Mesendoderm (in vitro differentiated cells): ENCODE results near the gene CPT1B.

Source experiments
- DNase-seq: peaks from one replicate; pipeline ENCODE4 v3.0.0; 2013
- H2AK5ac ChIP-seq: 2 replicates; pipeline ENCODE4 v1.6.1; 2013; ENCODE audit warnings: low read length, inconsistent platforms
- H2BK120ac ChIP-seq: 2 replicates; pipeline ENCODE4 v1.6.1; 2013; ENCODE audit warnings: low read depth, mild to moderate bottlenecking, low read length, moderate library complexity, mixed read lengths
- H2BK15ac ChIP-seq: replicated peaks from 2 replicates; pipeline ENCODE4 v1.6.1; 2013; ENCODE audit warnings: low read depth, mild to moderate bottlenecking, moderate library complexity
- H2BK5ac ChIP-seq: 2 replicates; pipeline ENCODE4 v1.6.1; 2013; ENCODE audit warnings: low read length, inconsistent platforms
- H3K18ac ChIP-seq: 2 replicates; pipeline ENCODE4 v1.6.1; 2013; ENCODE audit warnings: mild to moderate bottlenecking, low read length, mixed read lengths
- H3K23ac ChIP-seq: one replicate; pipeline ENCODE4 v1.6.1; 2013; ENCODE audit warnings: low read length
- H3K27ac ChIP-seq: 2 replicates; pipeline ENCODE4 v1.5.1; 2013; ENCODE audit warnings: low read depth, mild to moderate bottlenecking, inconsistent platforms, low read length, moderate library complexity
- H3K27me3 ChIP-seq: 2 replicates; pipeline ENCODE4 v1.6.1; 2013; ENCODE audit warnings: low read length, control low read depth, mild to moderate bottlenecking, inconsistent platforms; ENCODE audit not compliant: insufficient read depth, poor library complexity
- H3K36me3 ChIP-seq: 2 replicates; pipeline ENCODE4 v1.6.1; 2013; ENCODE audit warnings: low read length, inconsistent platforms; ENCODE audit not compliant: control insufficient read depth, insufficient read depth
- H3K4ac ChIP-seq: one replicate; pipeline ENCODE4 v1.6.1; 2013; ENCODE audit warnings: low read depth, mild to moderate bottlenecking, low read length, moderate library complexity
- H3K4me1 ChIP-seq: 2 replicates; pipeline ENCODE4 v1.6.1; 2013; ENCODE audit warnings: low read depth, low read length, inconsistent platforms; ENCODE audit not compliant: control insufficient read depth
- H3K4me2 ChIP-seq: 2 replicates; pipeline ENCODE4 v1.6.1; 2013; ENCODE audit warnings: low read length
- H3K4me3 ChIP-seq: 2 replicates; pipeline ENCODE4 v1.5.1; 2013; ENCODE audit warnings: mild to moderate bottlenecking, low read length
- H3K56ac ChIP-seq: one replicate; pipeline ENCODE4 v1.6.1; 2013; ENCODE audit warnings: low read length
- H3K79me1 ChIP-seq: 2 replicates; pipeline ENCODE4 v1.6.1; 2013; ENCODE audit warnings: low read length, inconsistent platforms
- H3K79me2 ChIP-seq: 2 replicates; pipeline ENCODE4 v1.6.1; 2013; ENCODE audit warnings: mild to moderate bottlenecking, low read length; ENCODE audit not compliant: control insufficient read depth, insufficient read depth
- H3K9ac ChIP-seq: 2 replicates; pipeline ENCODE4 v1.6.1; 2013; ENCODE audit warnings: low read length, inconsistent platforms
- H4K5ac ChIP-seq: one replicate; pipeline ENCODE4 v1.6.1; 2013; ENCODE audit warnings: low read length
- H4K8ac ChIP-seq: one replicate; pipeline ENCODE4 v1.6.1; 2013; ENCODE audit warnings: low read depth, mild to moderate bottlenecking, control low read depth, low read length, moderate library complexity
- WGBS: extraction: QIAGEN DNeasy Blood & Tissue Kit; methylation state at CpG from one replicate; pipeline ENCODE4 v1.1.7; 2013; ENCODE audit warnings: low lambda C conversion rate, missing lambda C conversion rate; ENCODE audit not compliant: insufficient coverage; ENCODE audit errors: extremely low coverage; 5-methylcytosine and 5-hydroxymethylcytosine counted together

CPT1B gene

DNA sequence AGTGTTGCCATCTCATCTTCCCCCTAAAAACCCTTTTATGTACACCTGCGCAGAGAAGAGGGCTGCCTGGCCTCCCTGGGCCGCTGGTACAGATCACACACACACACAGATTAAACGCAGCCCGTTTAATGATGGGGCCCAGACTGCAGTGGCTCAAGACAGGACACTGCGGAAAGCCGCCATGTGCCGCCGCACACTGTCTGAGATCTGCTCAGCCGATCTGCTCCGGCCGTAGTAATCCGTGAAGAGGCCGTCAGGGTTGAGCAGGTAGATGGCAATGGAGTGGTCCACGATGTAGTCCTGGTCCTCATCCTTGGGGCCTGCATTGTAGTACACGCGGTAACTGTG lies 54.8 kb downstream of the CPT1B start:
- Histone ChIP-seq H3K56ac (no peak overlapping the region), H4K8ac (no peak overlapping the region), H2BK15ac (no peak overlapping the region), H4K5ac (no peak overlapping the region), H3K36me3 (peaks cover 3% of the 10 kb centered on the region), H3K23ac (no peak overlapping the region), H3K18ac (no peak overlapping the region), H3K4ac (no peak overlapping the region), H2BK5ac (no peak overlapping the region), H2BK120ac (no peak overlapping the region), H2AK5ac (no peak overlapping the region), H3K79me1 (no peaks in the 10 kb centered on the region), H3K27ac (no peak overlapping the region), H3K4me3 (no peak overlapping the region), H3K79me2 (no peaks in the 10 kb centered on the region), H3K27me3 (no peaks in the 10 kb centered on the region), H3K4me2 (no peak overlapping the region), H3K4me1 (peaks cover 2% of the 10 kb centered on the region), H3K9ac (no peak overlapping the region)
- WGBS = no CpG with 5 or more reads among the region's 16 CpGs
- no peak for DNase-seq

DNA sequence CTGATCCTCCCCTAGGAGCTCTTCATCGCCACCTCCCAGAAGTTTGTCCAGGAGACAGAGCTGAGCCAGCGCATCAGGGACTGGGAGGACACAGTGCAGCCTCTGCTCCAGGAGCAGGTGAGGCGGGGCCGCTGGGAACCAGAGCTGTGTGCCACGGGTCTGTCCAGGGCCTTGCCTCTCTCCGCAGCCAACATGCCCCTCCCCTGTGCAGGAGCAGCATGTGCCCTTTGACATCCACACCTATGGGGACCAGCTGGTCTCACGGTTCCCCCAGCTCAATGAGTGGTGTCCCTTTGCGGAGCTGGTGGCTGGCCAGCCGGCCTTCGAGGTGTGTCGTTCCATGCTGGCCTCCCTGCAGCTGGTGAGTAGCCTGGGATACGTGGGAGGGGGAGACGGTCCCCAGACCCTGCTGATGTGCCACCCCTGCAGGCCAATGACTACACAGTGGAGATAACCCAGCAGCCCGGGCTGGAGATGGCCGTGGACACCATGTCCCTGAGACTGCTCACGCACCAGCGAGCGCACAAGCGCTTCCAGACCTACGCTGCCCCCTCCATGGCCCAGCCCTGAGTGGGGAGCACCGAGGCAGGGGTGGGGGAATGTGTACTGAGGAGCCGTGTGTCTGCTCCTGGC lies 55.3 kb downstream of the CPT1B start:
- no peak overlapping the region for H3K23ac ChIP-seq

DNA sequence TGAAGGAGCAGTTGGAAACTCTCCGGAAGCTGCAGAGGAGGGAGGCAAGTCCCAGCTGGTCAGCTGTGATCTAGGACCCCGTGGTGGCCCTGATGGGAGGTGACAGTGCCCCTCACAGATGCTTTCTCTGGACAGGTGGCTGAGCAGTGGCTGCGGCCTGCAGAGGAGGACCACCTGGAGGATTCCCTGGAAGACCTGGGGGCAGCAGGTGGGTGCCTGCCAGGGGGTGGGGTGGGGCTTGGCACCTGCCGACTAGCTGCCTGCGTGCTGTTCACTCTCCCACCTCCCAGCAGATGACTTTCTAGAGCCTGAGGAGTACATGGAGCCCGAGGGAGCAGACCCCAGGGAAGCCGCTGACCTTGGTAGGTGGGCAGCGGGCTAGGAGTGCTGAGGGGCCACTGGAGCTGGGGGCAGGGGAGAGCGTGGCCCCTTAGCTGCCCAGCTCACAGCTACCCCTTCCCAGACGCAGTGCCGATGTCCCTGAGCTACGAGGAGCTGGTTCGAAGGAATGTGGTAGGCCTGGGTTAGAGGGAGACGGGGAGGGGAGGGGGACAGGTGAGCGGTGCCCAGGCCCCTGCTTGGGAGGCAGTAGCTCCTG lies 55.9 kb downstream of the CPT1B start:
- Histone ChIP-seq H3K18ac (no peak overlapping the region), H3K9ac (no peak overlapping the region), H2BK5ac (no peak overlapping the region), H4K8ac (no peak overlapping the region), H3K4me1 (peaks cover 2% of the 10 kb centered on the region), H3K27ac (no peak overlapping the region), H3K4me3 (no peak overlapping the region), H3K79me2 (no peaks in the 10 kb centered on the region), H3K4me2 (no peak overlapping the region), H3K79me1 (no peaks in the 10 kb centered on the region), H4K5ac (no peak overlapping the region), H3K36me3 (peaks cover 3% of the 10 kb centered on the region), H2BK120ac (no peak overlapping the region), H3K4ac (no peak overlapping the region), H2BK15ac (no peak overlapping the region), H3K56ac (no peak overlapping the region), H3K27me3 (no peaks in the 10 kb centered on the region), H2AK5ac (no peak overlapping the region), H3K23ac (no peak overlapping the region)
- WGBS = no CpG with 5 or more reads among the region's 15 CpGs
- DNase-seq = no peak

More for the DNA sequence above, 55.3 kb downstream of the CPT1B start:
- no peak overlapping the region for H3K4ac ChIP-seq
- H2AK5ac ChIP-seq = no peak overlapping the region
- WGBS = no CpG with 5 or more reads among the region's 22 CpGs
- H3K56ac ChIP-seq = no peak overlapping the region
- no peaks in the 10 kb centered on the region for H3K79me2 ChIP-seq
- no peak overlapping the region for H3K9ac ChIP-seq
- H3K36me3 ChIP-seq = peaks cover 3% of the 10 kb centered on the region
- H3K79me1 ChIP-seq = no peaks in the 10 kb centered on the region
- H3K27me3 ChIP-seq = no peaks in the 10 kb centered on the region
- no peak overlapping the region for H4K5ac ChIP-seq
- H3K27ac ChIP-seq = no peak overlapping the region
- H3K18ac ChIP-seq = no peak overlapping the region
- no peak overlapping the region for H3K4me3 ChIP-seq
- no peak for DNase-seq
- no peak overlapping the region for H2BK120ac ChIP-seq
- H2BK5ac ChIP-seq = no peak overlapping the region
- no peak overlapping the region for H2BK15ac ChIP-seq
- peaks cover 2% of the 10 kb centered on the region for H3K4me1 ChIP-seq
- H3K4me2 ChIP-seq = no peak overlapping the region
- no peak overlapping the region for H4K8ac ChIP-seq

DNA sequence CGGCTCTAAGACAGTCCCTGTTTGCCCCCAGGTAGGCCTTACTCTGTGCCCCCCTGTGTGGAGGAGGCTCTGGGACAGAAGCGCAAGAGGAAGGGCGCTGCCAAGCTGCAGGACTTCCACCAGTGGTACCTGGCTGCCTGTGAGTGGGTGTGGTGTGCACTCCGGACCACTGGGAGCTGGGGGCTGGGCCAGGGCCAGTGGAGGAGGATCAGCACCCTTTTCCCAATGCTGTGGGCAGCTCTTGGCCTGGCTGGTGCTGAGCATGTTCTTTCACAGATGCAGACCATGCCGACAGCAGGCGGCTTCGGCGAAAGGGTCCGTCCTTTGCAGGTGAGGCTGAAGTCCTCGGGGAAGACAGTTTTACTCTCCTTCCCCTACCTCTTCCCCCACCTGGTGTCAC lies 56.5 kb downstream of the CPT1B start:
- Histone ChIP-seq H3K4ac (no peak overlapping the region), H3K4me3 (no peak overlapping the region), H3K36me3 (peaks cover 5% of the 10 kb centered on the region), H3K79me2 (no peaks in the 10 kb centered on the region), H2AK5ac (no peak overlapping the region), H4K5ac (no peak overlapping the region), H2BK120ac (no peak overlapping the region), H3K4me1 (peaks cover 2% of the 10 kb centered on the region), H3K56ac (no peak overlapping the region), H2BK15ac (no peak overlapping the region), H3K27ac (no peak overlapping the region), H4K8ac (no peak overlapping the region), H3K18ac (no peak overlapping the region), H3K27me3 (no peaks in the 10 kb centered on the region), H3K79me1 (no peaks in the 10 kb centered on the region), H3K9ac (no peak overlapping the region), H2BK5ac (no peak overlapping the region), H3K23ac (no peak overlapping the region), H3K4me2 (no peak overlapping the region)
- DNase-seq = no peak
- WGBS = no CpG with 5 or more reads among the region's 10 CpGs

DNA sequence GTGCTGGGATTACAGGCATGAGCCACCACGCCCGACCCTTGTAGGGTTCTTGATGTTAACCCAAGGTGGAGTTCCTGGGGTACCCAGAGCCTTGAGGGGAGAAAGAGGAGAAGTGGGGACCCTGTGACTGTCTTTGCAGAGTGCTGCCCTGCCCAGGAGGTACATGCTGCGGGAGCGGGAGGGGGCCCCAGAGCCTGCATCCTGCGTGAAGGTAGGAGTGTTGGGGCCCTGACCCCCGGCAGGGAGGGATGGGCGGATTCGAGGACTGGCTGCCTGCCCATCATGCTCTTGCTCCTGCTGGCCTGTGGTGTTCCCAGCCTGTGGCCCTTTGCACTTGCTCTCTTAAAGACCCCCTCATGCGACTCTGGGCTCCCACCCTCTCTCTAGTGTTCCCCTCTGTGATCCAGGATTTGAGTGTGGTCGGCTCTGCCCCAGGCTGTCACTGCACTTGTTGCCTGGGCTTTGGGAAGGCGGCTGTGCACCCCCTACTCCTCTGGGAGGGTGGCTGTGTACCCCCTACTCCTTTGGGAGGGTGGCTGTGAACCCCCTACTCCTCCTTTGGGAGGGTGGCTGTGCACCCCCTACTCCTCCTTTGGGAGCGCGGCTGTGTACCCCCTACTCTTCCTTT lies 57.3 kb downstream of the CPT1B start:
- Histone ChIP-seq H3K9ac (no peak overlapping the region), H3K79me2 (peaks cover under 1% of the 10 kb centered on the region), H3K4me1 (peaks cover 2% of the 10 kb centered on the region), H3K4me3 (no peak overlapping the region), H4K5ac (no peak overlapping the region), H2AK5ac (no peak overlapping the region), H3K79me1 (peaks cover 2% of the 10 kb centered on the region), H2BK5ac (no peak overlapping the region), H3K18ac (no peak overlapping the region), H3K4ac (no peak overlapping the region), H2BK120ac (no peak overlapping the region), H4K8ac (no peak overlapping the region), H3K36me3 (peaks cover 5% of the 10 kb centered on the region), H3K27ac (no peak overlapping the region), H3K23ac (no peak overlapping the region), H3K4me2 (no peak overlapping the region), H3K56ac (no peak overlapping the region), H2BK15ac (no peak overlapping the region), H3K27me3 (no peaks in the 10 kb centered on the region)
- WGBS = no CpG with 5 or more reads among the region's 13 CpGs
- DNase-seq = no peak
